Stimulated activated CD8-positive, alpha-beta memory T cell treated with anti-CD3 and anti-CD28 coated beads, Interleukin-4, amount 100 ng/mL, for 48 hours (primary cell): Measurements from ENCODE around the gene ANGPTL2.
"Not testable (repeated sequence)": the region's sequence is repeated elsewhere in the genome, so short reads cannot be mapped to it uniquely, and the experiment has no call there.

ENCODE experiments used
- DNase-seq: peaks from one replicate; pipeline ENCODE4 v3.0.0-alpha.2; 2020

Gene ANGPTL2

GRCh38 chr9:127122176-127123063 lies at the start of gene ANGPTL2:
Gene ANGPTL2 (minus strand): TSS chr9:127122635. CDS start chr9:127108731, 13,904 bp downstream.
- peak; percentile 35 for DNase-seq

- DNase-seq = not testable (repeated sequence)
These were observed 48.9 kb upstream of the ANGPTL2 start for GRCh38 chr9:127171348-127171747.

GRCh38 chr9:127170652-127171051 lies 48.2 kb upstream of the ANGPTL2 start:
- no peak for DNase-seq

GRCh38 chr9:127170103-127170502 lies 47.7 kb upstream of the ANGPTL2 start:
- no peak for DNase-seq

- DNase-seq = no peak
These were observed 47.1 kb upstream of the ANGPTL2 start for GRCh38 chr9:127169575-127169883.

- DNase-seq = no peak
These were observed 46.5 kb upstream of the ANGPTL2 start for GRCh38 chr9:127168756-127169574.

GRCh38 chr9:127167560-127168326 lies 45.3 kb upstream of the ANGPTL2 start:
- peak; percentile 11 for DNase-seq

- DNase-seq = peak; percentile 20
These were observed 44.5 kb upstream of the ANGPTL2 start for GRCh38 chr9:127166651-127167524.

GRCh38 chr9:127166111-127166510 lies 43.7 kb upstream of the ANGPTL2 start:
- DNase-seq = no peak

GRCh38 chr9:127165116-127165515 lies 42.7 kb upstream of the ANGPTL2 start:
- DNase-seq = no peak

- peak; percentile 15 for DNase-seq
These were observed 41.0 kb upstream of the ANGPTL2 start for GRCh38 chr9:127163409-127163808.

- DNase-seq = no peak
These were observed 40.5 kb upstream of the ANGPTL2 start for GRCh38 chr9:127162864-127163365.

- DNase-seq = peak; percentile 31
These were observed 39.8 kb upstream of the ANGPTL2 start for GRCh38 chr9:127162046-127162863.

GRCh38 chr9:127161081-127161624 lies 38.7 kb upstream of the ANGPTL2 start:
- DNase-seq = no peak

- no peak for DNase-seq
These were observed 37.6 kb upstream of the ANGPTL2 start for GRCh38 chr9:127159949-127160610.

GRCh38 chr9:127159325-127159801 lies 36.9 kb upstream of the ANGPTL2 start:
- no peak for DNase-seq

- DNase-seq = peak; percentile 20
These were observed 36.4 kb upstream of the ANGPTL2 start for GRCh38 chr9:127158786-127159324.

- DNase-seq = peak; percentile 6
These were observed 33.0 kb upstream of the ANGPTL2 start for GRCh38 chr9:127155314-127155960.
